A673 (cell line): ENCODE data around the gene LCORL. TPM values are rescaled to one million over a fixed set of nuclear protein-coding genes. Genes with fewer than 3 reads are reported as not detected.

Experiments used
- BruUV-seq: library from RNA; stranded (reverse); fragments of 400-500 nt; replicated peaks from 2 replicates; lab custom pipeline; 2021; lab: Mats Ljungman, UMichigan
- CTCF ChIA-PET: fragments of 300-600 bp; sonication (Branson Sonifier 250); formaldehyde crosslinking; loops from one replicate; lab custom pipeline; 2022; ENCODE audit warnings: antibody characterized with exemption; lab: Charles Lee
- POLR2A ChIA-PET: fragments of 300-600 bp; sonication (Branson Sonifier 250); formaldehyde crosslinking; loops from one replicate; lab custom pipeline; 2022; ENCODE audit warnings: antibody characterized with exemption; ENCODE audit not compliant: low non-redundant PET; lab: Charles Lee
- DNase-seq: peaks from one replicate; pipeline ENCODE4 v3.0.0-alpha.2; 2015; ENCODE audit warnings: low spot score
- H3K27ac ChIP-seq: fragments of 200-600 bp; sonication (generic); 2 replicates; pipeline ENCODE4 v1.5.1; 2016; ENCODE audit warnings: mixed run types, low read depth, mild to moderate bottlenecking, mixed read lengths, antibody characterized with exemption, low read length; ENCODE audit not compliant: poor library complexity, severe bottlenecking
- H3K27me3 ChIP-seq: fragments of 200-600 bp; sonication (generic); replicated peaks from 2 replicates; pipeline ENCODE4 v1.6.1; 2017; ENCODE audit warnings: mixed run types, low read depth, mild to moderate bottlenecking, mixed read lengths, antibody characterized with exemption, low read length; ENCODE audit not compliant: insufficient read depth, poor library complexity
- H3K36me3 ChIP-seq: fragments of 200-600 bp; sonication (generic); 2 replicates; pipeline ENCODE4 v1.6.1; 2016; ENCODE audit warnings: mixed run types, mild to moderate bottlenecking, mixed read lengths, antibody characterized with exemption, low read length; ENCODE audit not compliant: insufficient read depth, poor library complexity, severe bottlenecking
- H3K4me1 ChIP-seq: fragments of 200-600 bp; sonication (generic); 2 replicates; pipeline ENCODE4 v1.6.1; 2017; ENCODE audit warnings: mixed run types, mild to moderate bottlenecking, mixed read lengths, antibody characterized with exemption, low read length; ENCODE audit not compliant: insufficient read depth, poor library complexity, severe bottlenecking
- H3K4me3 ChIP-seq: fragments of 200-600 bp; sonication (generic); 2 replicates; pipeline ENCODE4 v1.5.1; 2016; ENCODE audit warnings: low read depth, mixed run types, mild to moderate bottlenecking, mixed read lengths, low read length; ENCODE audit not compliant: poor library complexity, severe bottlenecking
- H3K9me3 ChIP-seq: fragments of 200-600 bp; sonication (generic); 2 replicates; pipeline ENCODE4 v1.6.1; 2016; ENCODE audit warnings: mixed run types, low read depth, mild to moderate bottlenecking, mixed read lengths, antibody characterized with exemption, low read length; ENCODE audit not compliant: poor library complexity, severe bottlenecking
- CTCF ChIP-seq: fragments of 300-800, 200-600 bp; sonication (generic); conservative IDR thresholded peaks from 2 replicates; pipeline ENCODE4 v1.5.1; 2017; ENCODE audit warnings: low read depth, mild to moderate bottlenecking, antibody characterized with exemption, low read length, moderate library complexity, mixed read lengths
- EZH2 ChIP-seq: fragments of 200-600 bp; sonication (generic); IDR thresholded peaks from 2 replicates; pipeline ENCODE4 v1.6.1; 2017; ENCODE audit warnings: borderline replicate concordance, low read depth, mild to moderate bottlenecking, mixed read lengths, antibody characterized with exemption, low read length; ENCODE audit not compliant: poor library complexity, severe bottlenecking
- intact Hi-C: fragments of 100-400 bp; cut with micrococcal nuclease; formaldehyde crosslinking; loops from one replicate; pipeline ENCODE4 v1.10.0; 2022; ENCODE audit not compliant: unreplicated experiment
- total RNA-seq: library from RNA; stranded (reverse); gene quantifications from 2 replicates; pipeline ENCODE4 v1.2.3, GENCODE V29; 2021

Gene LCORL
- total RNA-seq, 1 experiment from 2014 or later: 29.7 TPM

- intact Hi-C loops: no loop called here
- CTCF ChIA-PET: no interaction called here
These were observed 127.1 kb downstream of the LCORL start for GRCh38 chr4:17894421-17894820.

GRCh38 chr4:17889692-17890091 is 131.9 kb downstream of the LCORL start:
- ChIA-PET POLR2A (interaction anchor here (0.7 kb wide), 1 partner anchor 14 kb away, joined by 3 read pairs; no protein-coding TSS in a partner anchor), CTCF (no interaction called here)
- Histone ChIP-seq H3K9me3 (no peaks in the 10 kb centered on the region), H3K4me3 (no peak overlapping the region), H3K27ac (no peak overlapping the region), H3K27me3 (no peaks in the 10 kb centered on the region), H3K4me1 (no peaks in the 10 kb centered on the region), H3K36me3 (no peaks in the 10 kb centered on the region)
- no peak for TF ChIP-seq EZH2
- no peak for TF ChIP-seq CTCF
- intact Hi-C loops: no loop called here
- no peak for DNase-seq
- no TSS peak for BruUV-seq

More at GRCh38 chr4:17894421-17894820, 127.1 kb downstream of the LCORL start:
- Histone ChIP-seq H3K4me1 (no peaks in the 10 kb centered on the region), H3K27ac (no peak overlapping the region), H3K9me3 (no peaks in the 10 kb centered on the region), H3K27me3 (no peaks in the 10 kb centered on the region), H3K36me3 (no peaks in the 10 kb centered on the region), H3K4me3 (no peak overlapping the region)
- DNase-seq: no peak
- BruUV-seq: no TSS peak
- TF ChIP-seq EZH2 (no peak), CTCF (no peak)
- POLR2A ChIA-PET: no interaction called here

- CTCF ChIA-PET: no interaction called here
- intact Hi-C loops: no loop called here
These were observed 137.0 kb downstream of the LCORL start for GRCh38 chr4:17884511-17884910.

More at GRCh38 chr4:17884511-17884910, 137.0 kb downstream of the LCORL start:
- no peak for DNase-seq
- Histone ChIP-seq H3K4me3 (no peak overlapping the region), H3K27ac (no peak overlapping the region), H3K9me3 (no peaks in the 10 kb centered on the region), H3K4me1 (no peaks in the 10 kb centered on the region), H3K36me3 (no peaks in the 10 kb centered on the region), H3K27me3 (no peaks in the 10 kb centered on the region)
- POLR2A ChIA-PET: no interaction called here
- TF ChIP-seq CTCF (no peak), EZH2 (no peak)
- BruUV-seq: no TSS peak
